Inferior parietal cortex (tissue), 1 donor: Measurements from ENCODE around the gene UTS2.

Experiments
- DNase-seq: peaks from one replicate; pipeline ENCODE4 v3.0.0-alpha.2; 2016; ENCODE audit errors: extremely low spot score

UTS2 gene

DNA sequence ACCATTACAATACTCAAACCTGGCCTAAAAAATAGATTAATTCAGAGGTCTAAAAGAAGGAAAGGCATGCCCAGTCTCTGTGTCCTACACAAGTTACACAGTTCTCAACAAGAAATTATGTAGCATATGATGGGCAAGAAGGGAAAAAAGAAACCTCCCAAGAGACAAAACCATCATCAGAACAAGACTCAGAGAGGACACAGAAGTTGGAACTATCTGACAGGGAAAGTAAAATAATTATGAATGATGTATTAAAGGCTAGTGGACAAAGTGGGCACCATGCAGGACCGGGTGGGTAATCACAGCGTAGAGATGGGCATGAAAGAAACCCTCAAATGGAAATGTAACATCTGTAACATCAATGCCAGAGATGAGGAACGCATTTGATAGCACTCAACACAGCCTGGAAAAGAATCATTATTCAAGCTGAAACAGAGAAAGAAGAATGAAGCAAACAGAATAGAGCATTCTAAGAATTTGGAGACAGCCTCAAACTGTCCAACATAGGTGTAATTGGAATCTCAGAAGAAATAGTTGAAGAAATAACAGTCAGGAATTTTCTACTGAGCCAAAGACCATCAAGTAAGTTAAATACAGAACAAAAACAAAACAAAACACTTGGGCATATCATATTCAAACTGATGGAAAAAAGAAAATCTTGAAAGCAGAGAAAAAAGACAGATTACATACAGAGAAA is 39.0 kb downstream of the UTS2 start:
- no peak for DNase-seq

DNA sequence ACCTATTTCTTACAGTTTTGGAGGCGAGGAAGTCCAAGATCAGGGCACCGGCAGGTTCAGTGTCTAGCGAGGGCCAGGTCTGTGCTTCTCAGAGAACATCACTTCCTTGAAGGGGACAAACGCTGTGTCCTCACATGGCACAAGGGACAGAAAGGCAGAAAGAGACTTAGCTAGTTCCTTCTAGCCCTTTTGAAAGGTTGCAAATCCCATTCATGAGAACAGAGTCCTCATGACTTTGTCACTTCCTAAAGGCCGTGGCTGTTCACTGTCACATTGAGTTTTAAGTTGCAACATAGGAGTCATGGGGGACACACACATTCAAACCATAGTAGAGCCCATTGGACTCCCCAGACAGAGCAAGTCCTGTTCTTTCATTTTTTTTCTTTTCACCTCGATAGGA is 41.4 kb downstream of the UTS2 start:
- no peak for DNase-seq

DNA sequence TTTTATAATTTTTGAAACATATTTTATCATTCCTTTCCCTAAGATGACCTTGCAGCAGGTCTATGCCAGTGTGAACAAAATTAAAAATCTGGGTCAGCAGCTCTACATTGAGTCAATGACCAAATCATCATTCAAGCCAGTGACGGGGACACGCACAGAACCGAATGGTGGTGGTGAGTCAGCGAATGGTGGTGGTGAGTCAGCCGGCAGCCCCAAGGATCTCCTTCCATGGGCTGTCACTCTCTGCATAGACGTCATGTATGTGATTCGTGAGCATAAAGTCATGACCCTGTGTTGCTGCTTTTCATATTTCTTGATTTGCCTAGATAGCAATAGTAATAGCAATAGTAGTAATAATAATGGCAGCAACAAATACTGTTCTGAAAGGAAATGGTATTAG is 42.5 kb downstream of the UTS2 start:
- no peak for DNase-seq

DNA sequence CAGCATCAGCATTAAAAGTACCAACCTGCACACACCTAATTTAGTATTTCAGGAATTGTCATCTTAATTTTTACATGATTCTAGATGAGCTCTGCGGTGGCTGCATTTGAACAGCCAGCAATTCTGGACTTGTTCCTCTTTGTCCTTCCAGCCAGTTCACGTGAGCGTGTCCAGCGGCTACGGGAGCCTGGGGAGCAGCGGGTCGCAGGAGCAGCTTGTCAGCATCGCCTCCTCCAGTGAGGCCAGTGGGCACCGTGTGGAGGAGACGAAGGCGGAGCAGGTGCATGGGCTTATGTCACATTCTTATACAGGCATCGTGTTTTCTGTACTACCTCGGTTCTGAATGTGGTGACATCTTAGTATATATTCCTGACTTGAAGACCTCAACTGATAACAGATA is 43.1 kb downstream of the UTS2 start:
- DNase-seq: no peak

- no peak for DNase-seq
These were observed 44.5 kb downstream of the UTS2 start for GRCh38 chr1:7808253-7808844.

DNA sequence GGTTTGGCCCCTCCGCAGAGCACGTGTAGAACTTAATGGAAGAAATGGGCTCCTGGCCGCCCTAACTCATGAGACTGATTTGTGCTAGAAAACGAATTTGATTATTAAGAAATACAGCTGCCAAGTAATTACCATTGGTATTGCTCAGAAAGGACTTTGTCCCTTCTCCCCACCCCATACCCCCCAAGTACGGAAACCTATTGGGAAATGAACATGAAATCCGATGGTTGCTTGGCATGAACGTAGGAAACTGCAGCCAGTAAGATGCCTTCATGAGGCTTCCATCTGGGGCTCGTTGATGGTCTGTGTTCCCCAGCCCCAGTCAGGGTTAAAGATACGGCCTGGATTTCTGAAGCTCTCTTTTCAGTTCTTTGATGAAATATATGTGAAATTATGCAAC is 47.4 kb downstream of the UTS2 start:
- DNase-seq: no peak
